ENCODE data around the gene TMBIM1.
A peak's percentile ranks its signal among the peaks of the same experiment; 100 is the strongest.

TMBIM1 gene

GRCh38 chr2:218262237-218262600 lies 30.1 kb downstream of the TMBIM1 start:
- H3K4me3 Mint-ChIP-seq, result no peak overlapping the region
- no peaks in the 10 kb centered on the region for H3K9me3 Mint-ChIP-seq
- peaks cover 94% of the 10 kb centered on the region for H3K4me1 Mint-ChIP-seq
- peaks cover 44% of the 10 kb centered on the region for H3K36me3 Mint-ChIP-seq
- H3K27ac Mint-ChIP-seq, result peak overlapping the region; percentile 73
- no peaks in the 10 kb centered on the region for H3K27me3 Mint-ChIP-seq
- ATAC-seq, result no peak

- H3K9me3 Mint-ChIP-seq, result no peaks in the 10 kb centered on the region
- peak overlapping the region; percentile 6 for H3K4me3 Mint-ChIP-seq
- no peaks in the 10 kb centered on the region for H3K27me3 Mint-ChIP-seq
- ATAC-seq, result no peak
- peaks cover 94% of the 10 kb centered on the region for H3K4me1 Mint-ChIP-seq
- peaks cover 38% of the 10 kb centered on the region for H3K36me3 Mint-ChIP-seq
- peak overlapping the region; percentile 73 for H3K27ac Mint-ChIP-seq
These were observed 30.7 kb downstream of the TMBIM1 start for GRCh38 chr2:218261423-218262236.

DNA sequence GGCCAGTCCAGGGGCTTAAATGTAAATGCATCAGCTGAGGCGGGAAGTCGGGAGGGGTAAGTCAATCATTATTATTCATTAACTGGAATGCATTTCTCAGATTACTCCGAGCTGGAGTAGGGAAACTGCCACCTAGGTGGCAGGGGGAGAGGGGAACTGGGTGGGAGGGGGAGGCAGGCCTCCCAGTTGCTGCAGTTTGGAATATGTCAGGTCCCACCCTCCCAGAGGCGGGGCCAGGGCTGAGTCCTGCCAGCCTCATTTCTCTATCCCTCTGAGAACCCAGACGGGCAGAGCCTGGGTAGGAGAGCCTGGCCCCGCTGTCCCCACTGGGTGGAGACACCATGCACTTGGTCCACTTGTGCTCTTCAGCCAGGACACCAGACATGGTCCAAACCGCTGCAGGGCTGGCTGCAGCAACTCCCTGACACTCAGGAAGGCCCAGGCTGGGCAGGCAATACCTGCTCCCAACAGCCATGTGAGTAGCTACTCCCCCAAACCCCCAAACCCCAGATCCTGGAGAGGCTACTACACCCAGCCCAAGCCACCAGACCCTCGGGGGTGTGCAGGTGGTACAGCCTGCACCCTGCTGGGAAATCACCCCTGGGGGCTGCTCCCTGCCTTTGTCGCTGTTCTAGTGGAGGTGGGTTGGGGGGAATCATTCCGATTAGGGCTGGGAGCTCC lies 31.4 kb downstream of the TMBIM1 start, which contains the start of gene GPBAR1:
Gene GPBAR1 (plus strand): TSS at position 274 of the 681 bp plus-strand sequence. CDS start 1,710 bp downstream, outside the sequence.
- ATAC-seq, result no peak
- Mint-ChIP-seq H3K27ac (peak within 1 kb of the TSS; percentile 73), H3K4me1 (peaks cover 97% of the 10 kb centered on the region), H3K27me3 (no peaks in the 10 kb centered on the region), H3K4me3 (peak within 1 kb of the TSS; percentile 6), H3K36me3 (peaks cover 35% of the 10 kb centered on the region), H3K9me3 (no peaks in the 10 kb centered on the region)

DNA sequence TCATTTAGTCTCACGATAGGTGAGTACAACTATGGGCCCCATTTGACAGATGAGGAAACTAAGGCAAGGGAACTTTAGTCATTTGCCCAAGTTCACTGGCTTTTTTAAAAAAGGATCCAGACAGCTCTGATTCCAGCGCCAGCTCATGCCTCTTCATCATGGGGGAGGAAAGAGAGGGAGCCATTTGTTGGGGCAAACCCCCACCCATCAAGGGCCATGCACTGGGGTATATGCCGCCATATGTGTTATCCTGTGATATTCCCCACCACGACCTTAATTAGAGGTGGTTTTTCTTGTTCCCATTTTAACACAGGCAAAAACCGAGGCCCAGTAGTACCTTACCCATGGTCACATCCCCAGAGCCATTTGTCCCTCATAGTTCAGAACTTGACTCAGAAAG lies 32.1 kb downstream of the TMBIM1 start:
- Mint-ChIP-seq H3K27ac (peak overlapping the region; percentile 73), H3K36me3 (peaks cover 31% of the 10 kb centered on the region), H3K4me1 (peaks cover 97% of the 10 kb centered on the region), H3K4me3 (no peak overlapping the region), H3K9me3 (no peaks in the 10 kb centered on the region), H3K27me3 (no peaks in the 10 kb centered on the region)
- ATAC-seq, result no peak

DNA sequence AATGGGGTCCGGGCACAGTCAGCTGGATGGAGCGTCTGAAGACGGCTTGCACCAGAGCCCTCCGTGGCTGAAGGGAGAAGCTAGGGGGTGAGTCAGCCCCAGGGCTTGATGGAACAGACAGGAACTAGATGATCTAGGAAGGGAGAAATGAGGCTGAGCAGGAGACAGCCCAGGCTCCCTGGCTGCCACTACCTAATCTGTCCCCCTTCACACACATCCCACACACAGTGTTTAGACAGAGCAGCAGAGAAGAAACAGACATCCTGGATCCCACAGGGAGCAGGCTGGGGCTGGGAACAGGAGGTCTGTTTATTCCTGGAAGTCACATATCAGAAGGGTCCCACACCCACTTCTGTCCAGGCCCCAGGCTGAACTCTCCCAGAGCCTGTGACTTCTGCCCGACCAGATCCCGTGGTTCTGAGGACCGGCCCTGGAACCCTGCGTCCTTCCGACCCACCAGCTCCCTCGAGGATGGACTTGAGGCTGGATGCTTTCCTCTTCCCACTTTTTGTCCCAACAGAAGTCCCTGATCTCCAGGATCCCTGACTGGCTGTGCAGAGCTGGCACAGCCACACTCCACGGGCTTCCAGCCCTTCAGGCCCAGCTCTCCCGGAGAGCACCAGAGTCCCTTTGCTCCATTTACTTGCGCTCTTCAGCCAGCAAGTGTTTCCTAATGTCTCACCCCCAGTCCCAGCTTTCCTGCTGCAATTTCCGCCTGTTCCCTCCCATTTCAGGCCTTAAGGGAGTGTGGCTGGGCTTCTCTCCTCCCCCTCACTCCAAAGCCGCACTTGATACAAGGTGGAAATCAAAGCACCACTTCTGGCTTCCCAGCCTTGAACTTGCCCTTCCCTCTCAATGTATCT lies 33.0 kb downstream of the TMBIM1 start:
- Mint-ChIP-seq H3K27ac (peak overlapping the region; percentile 73), H3K36me3 (peaks cover 31% of the 10 kb centered on the region), H3K27me3 (no peaks in the 10 kb centered on the region), H3K4me3 (peak overlapping the region; percentile 4), H3K9me3 (no peaks in the 10 kb centered on the region), H3K4me1 (peaks cover 91% of the 10 kb centered on the region)
- ATAC-seq, result no peak

DNA sequence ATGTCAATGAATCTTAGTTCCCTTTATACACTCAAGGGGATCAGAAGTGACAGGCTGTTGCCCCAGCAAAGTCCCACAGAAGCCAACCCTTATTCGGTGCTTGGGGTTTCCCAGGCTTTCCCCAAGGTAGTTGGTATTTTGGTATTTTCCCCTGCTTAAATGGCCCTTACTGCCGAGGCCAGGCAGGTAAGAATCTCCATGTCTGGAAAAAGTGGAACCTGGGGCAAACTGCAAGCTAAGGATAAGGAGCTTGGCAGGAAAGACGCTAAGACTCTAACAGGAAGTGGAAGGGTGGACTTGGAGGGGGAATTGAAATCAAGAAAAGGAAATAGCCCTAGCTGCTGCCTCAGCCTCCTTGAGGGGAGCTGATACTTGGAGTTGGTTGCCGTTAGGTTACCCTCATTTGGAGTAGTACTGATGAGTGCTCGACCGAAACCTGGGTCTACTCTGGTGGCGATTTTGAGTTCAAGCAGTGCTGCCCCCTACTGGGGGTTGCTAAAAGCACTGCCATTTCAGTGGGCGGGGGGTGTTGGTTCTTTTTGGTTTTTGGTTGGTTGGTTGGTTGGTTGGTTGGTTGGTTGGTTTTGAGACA lies 34.8 kb downstream of the TMBIM1 start:
- Mint-ChIP-seq H3K4me1 (peaks cover 90% of the 10 kb centered on the region), H3K9me3 (no peaks in the 10 kb centered on the region), H3K27me3 (no peaks in the 10 kb centered on the region), H3K27ac (peak overlapping the region; percentile 77), H3K36me3 (peaks cover 32% of the 10 kb centered on the region), H3K4me3 (peak overlapping the region; percentile 31)
- ATAC-seq, result peak; percentile 96

- H3K27me3 Mint-ChIP-seq, result no peaks in the 10 kb centered on the region
- H3K9me3 Mint-ChIP-seq, result no peaks in the 10 kb centered on the region
- peaks cover 37% of the 10 kb centered on the region for H3K36me3 Mint-ChIP-seq
- no peak overlapping the region for H3K4me3 Mint-ChIP-seq
- peak overlapping the region; percentile 77 for H3K27ac Mint-ChIP-seq
- ATAC-seq, result no peak
- peaks cover 83% of the 10 kb centered on the region for H3K4me1 Mint-ChIP-seq
These were observed 35.5 kb downstream of the TMBIM1 start for GRCh38 chr2:218256612-218257350.

GRCh38 chr2:218255446-218255845 lies 36.9 kb downstream of the TMBIM1 start:
- no peak for ATAC-seq
- H3K4me1 Mint-ChIP-seq, result peaks cover 70% of the 10 kb centered on the region
- H3K27ac Mint-ChIP-seq, result peak overlapping the region; percentile 77
- peaks cover 50% of the 10 kb centered on the region for H3K36me3 Mint-ChIP-seq
- H3K4me3 Mint-ChIP-seq, result no peak overlapping the region
- H3K27me3 Mint-ChIP-seq, result no peaks in the 10 kb centered on the region
- no peaks in the 10 kb centered on the region for H3K9me3 Mint-ChIP-seq

DNA sequence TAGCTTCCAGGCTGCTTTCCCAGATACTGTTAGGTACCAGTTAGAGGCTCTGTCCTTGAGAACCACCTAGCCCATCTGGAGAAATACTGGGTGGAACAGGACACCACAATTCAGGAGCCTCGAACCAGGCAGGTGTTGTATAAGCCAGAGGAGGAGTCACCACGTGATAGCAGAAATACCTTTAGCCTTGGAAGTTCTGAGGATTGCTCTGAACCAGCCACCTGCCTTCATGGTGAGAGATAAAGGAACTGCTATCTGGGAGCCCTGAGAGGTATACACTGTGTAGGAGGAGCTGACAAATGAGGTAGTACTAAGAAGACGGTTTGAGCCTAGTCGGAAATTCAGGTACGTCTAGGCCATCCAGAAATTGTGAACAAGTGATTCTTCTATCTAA lies 39.1 kb downstream of the TMBIM1 start:
- H3K27me3 Mint-ChIP-seq, result no peaks in the 10 kb centered on the region
- no peak overlapping the region for H3K4me3 Mint-ChIP-seq
- H3K4me1 Mint-ChIP-seq, result peaks cover 49% of the 10 kb centered on the region
- H3K27ac Mint-ChIP-seq, result no peak overlapping the region
- peaks cover 72% of the 10 kb centered on the region for H3K36me3 Mint-ChIP-seq
- no peak for ATAC-seq
- no peaks in the 10 kb centered on the region for H3K9me3 Mint-ChIP-seq

GRCh38 chr2:218252509-218253231 lies 39.6 kb downstream of the TMBIM1 start:
- Mint-ChIP-seq H3K27me3 (no peaks in the 10 kb centered on the region), H3K36me3 (peaks cover 76% of the 10 kb centered on the region), H3K27ac (peak overlapping the region; percentile 22), H3K4me1 (peaks cover 45% of the 10 kb centered on the region), H3K4me3 (no peak overlapping the region), H3K9me3 (no peaks in the 10 kb centered on the region)
- ATAC-seq, result no peak

DNA sequence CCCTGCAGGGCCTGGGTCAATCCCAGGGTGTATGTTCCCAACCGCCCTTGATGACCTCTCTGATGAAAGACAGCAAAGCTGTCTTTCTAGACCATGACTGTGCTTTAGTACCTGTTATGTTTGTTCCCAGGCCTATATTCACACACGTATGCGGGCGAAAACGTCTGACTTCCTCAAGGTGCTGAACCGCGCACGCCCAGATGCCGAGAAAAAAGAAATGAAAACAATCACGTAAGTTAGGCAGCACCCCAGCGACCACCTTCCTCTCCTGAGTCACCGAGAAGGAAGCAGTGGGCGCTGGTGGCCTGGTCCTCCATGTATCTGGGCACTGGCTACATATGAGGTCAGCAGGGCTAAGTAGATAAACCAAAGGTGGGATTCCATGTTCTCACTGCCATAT lies 42.6 kb downstream of the TMBIM1 start:
- H3K4me3 Mint-ChIP-seq, result no peak overlapping the region
- H3K27me3 Mint-ChIP-seq, result no peaks in the 10 kb centered on the region
- H3K4me1 Mint-ChIP-seq, result peaks cover 18% of the 10 kb centered on the region
- no peak for ATAC-seq
- no peak overlapping the region for H3K27ac Mint-ChIP-seq
- no peaks in the 10 kb centered on the region for H3K9me3 Mint-ChIP-seq
- H3K36me3 Mint-ChIP-seq, result peaks cover 77% of the 10 kb centered on the region

DNA sequence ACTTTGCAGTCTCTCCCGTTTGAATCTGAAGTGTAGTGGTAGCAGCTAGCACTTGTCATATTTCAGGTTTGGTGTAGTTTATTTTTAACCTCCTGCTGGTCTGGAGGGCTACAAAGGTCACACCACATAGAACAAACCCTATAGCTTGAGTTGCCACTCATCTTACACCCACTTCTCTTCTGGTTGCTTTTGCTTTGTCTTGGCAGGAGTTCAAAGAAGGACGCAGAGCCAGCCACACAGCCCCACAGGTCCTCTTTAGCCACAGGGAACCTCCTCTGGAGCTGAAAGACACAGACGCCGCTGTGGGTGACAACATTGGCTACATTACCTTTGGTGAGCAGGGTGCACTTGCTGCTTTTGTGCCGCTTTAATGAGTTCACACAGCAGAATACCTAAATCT lies 47.1 kb downstream of the TMBIM1 start:
- Mint-ChIP-seq H3K36me3 (peaks cover 50% of the 10 kb centered on the region), H3K27me3 (no peaks in the 10 kb centered on the region), H3K4me1 (no peaks in the 10 kb centered on the region), H3K27ac (no peak overlapping the region), H3K4me3 (no peak overlapping the region), H3K9me3 (no peaks in the 10 kb centered on the region)
- ATAC-seq, result no peak

DNA sequence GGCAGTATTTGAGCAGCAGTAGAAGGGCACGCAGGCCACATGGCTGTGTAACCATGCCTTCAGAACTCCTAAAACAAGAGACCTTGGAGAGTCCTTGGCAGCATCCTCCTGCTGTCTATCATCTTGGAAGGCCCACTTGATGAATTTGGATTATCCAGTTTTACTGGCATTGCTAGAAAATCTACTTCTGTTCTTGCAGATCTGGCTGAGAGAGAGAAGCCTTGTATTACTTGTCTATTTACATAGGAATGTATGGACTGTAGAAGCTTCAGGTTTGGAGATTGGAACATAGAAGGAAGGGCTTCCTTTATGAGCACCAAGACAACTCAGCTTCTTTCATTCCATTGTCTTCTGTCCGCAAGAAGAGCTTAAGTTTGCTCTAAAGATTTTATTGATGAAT lies 47.6 kb downstream of the TMBIM1 start:
- Mint-ChIP-seq H3K36me3 (peaks cover 50% of the 10 kb centered on the region), H3K9me3 (no peaks in the 10 kb centered on the region), H3K4me1 (no peaks in the 10 kb centered on the region), H3K4me3 (no peak overlapping the region), H3K27ac (peak overlapping the region; percentile 37), H3K27me3 (no peaks in the 10 kb centered on the region)
- no peak for ATAC-seq

DNA sequence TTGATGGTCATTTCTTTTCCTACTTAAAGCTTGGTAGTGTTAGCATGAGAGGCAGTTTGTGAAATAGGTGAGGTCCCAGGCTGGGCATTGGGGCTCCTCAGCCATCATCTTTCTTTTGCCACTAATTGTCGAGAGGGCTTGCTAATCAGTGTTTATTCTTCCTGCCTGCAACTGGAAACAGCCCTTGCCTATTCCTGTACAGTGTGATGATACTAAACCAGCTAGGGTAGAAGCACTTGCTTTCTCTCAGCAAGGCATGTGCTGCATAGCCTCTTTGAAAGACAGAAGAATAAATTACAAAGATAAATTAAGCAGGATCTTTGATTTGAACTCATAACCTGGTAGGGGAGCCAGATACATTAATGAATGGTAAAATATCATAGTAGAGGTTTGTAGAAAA lies 48.1 kb downstream of the TMBIM1 start:
- Mint-ChIP-seq H3K4me3 (no peak overlapping the region), H3K27ac (peak overlapping the region; percentile 37), H3K36me3 (peaks cover 50% of the 10 kb centered on the region), H3K9me3 (no peaks in the 10 kb centered on the region), H3K4me1 (no peaks in the 10 kb centered on the region), H3K27me3 (no peaks in the 10 kb centered on the region)
- no peak for ATAC-seq
